GM12892 (cell line): ENCODE results near the gene TDRD5.

ENCODE experiments used
- POLR2A ChIP-seq: IDR thresholded peaks from 2 replicates; pipeline ENCODE4 v1.6.1; 2011; ENCODE audit warnings: low read depth, low read length, control low read depth
- TAF1 ChIP-seq: IDR thresholded peaks from 2 replicates; pipeline ENCODE4 v1.6.1; 2011; ENCODE audit warnings: low read depth, mild to moderate bottlenecking, control low read depth, low read length, borderline replicate concordance

- no peak for TF ChIP-seq POLR2A
- TF ChIP-seq TAF1, result no peak
Measured at GRCh38 chr1:179731643-179732042, 140.0 kb downstream of the TDRD5 start.
